Measurements from ENCODE around the gene FA2H. TPM values are rescaled to one million over a fixed set of nuclear protein-coding genes. Genes with fewer than 3 reads are reported as not detected.

FA2H gene
- total and polyA plus RNA-seq, 2 donors from 2014 or later: 4.2 to 10.3 TPM

GRCh38 chr16:74737521-74737920 lies 37.1 kb downstream of the FA2H start:
- no peaks in the 10 kb centered on the region for H3K27me3 ChIP-seq (ENCODE audit: control insufficient read depth, insufficient read depth, low read length)
- no peak for DNase-seq
- H3K36me3 ChIP-seq (ENCODE audit: control insufficient read depth in 2 of 3, insufficient read depth in 3 of 3, low read length in 3 of 3): no peaks in the 10 kb centered on the region
- intact Hi-C loops (cut with DNase I): no loop called here
- H3K4me3 ChIP-seq (ENCODE audit: low read length in 3 of 3): no peak overlapping the region
- H3K9me3 ChIP-seq (ENCODE audit: control insufficient read depth in 2 of 3, insufficient read depth in 1 of 3, low read length in 3 of 3): no peaks in the 10 kb centered on the region
- TF ChIP-seq, protein P1, sequence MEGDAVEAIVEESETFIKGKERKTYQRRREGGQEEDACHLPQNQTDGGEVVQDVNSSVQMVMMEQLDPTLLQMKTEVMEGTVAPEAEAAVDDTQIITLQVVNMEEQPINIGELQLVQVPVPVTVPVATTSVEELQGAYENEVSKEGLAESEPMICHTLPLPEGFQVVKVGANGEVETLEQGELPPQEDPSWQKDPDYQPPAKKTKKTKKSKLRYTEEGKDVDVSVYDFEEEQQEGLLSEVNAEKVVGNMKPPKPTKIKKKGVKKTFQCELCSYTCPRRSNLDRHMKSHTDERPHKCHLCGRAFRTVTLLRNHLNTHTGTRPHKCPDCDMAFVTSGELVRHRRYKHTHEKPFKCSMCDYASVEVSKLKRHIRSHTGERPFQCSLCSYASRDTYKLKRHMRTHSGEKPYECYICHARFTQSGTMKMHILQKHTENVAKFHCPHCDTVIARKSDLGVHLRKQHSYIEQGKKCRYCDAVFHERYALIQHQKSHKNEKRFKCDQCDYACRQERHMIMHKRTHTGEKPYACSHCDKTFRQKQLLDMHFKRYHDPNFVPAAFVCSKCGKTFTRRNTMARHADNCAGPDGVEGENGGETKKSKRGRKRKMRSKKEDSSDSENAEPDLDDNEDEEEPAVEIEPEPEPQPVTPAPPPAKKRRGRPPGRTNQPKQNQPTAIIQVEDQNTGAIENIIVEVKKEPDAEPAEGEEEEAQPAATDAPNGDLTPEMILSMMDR (IDR thresholded peaks at IDR 0.05; ENCODE audit: borderline replicate concordance, extremely low read depth, insufficient read depth): no peak
- FAIRE-seq: no peak
- no peak overlapping the region for H3K27ac ChIP-seq (ENCODE audit: low read depth in 2 of 2, low read length in 2 of 2)
- peaks cover 0 to 6% (median 0%) of the 10 kb centered on the region in 3 donors for H3K4me1 ChIP-seq (ENCODE audit: control insufficient read depth in 2 of 3, insufficient read depth in 2 of 3, low read depth in 1 of 3, low read length in 3 of 3)
- H3K9ac ChIP-seq (ENCODE audit: low read length in 3 of 3): no peak overlapping the region

- peak in 1 of 5 donors; percentile 38 for DNase-seq
- no peak overlapping the region for H3K27ac ChIP-seq (ENCODE audit: low read depth in 2 of 2, low read length in 2 of 2)
Measured at GRCh38 chr16:74736531-74737157, 38.0 kb downstream of the FA2H start.

DNA sequence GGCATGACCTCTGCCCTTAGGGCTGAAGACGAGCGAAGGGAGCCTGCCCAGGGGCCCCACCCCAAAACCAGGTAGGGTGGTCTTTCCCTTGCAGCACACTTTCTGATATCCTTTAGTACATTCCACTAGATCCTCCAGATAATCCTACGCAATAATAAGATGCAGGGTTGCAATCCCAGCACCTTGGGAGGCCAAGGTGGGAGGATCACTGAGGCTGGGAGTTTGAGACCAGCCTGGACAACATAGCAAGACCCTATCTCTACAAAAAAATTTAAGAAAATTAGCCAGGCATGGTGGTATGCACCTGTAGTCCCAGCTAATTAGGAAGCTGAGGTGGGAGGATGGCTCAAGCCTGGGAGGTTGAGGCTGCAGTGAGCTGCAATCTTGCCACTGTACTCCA lies 39.1 kb downstream of the FA2H start:
- Histone ChIP-seq H3K27me3 (ENCODE audit: control insufficient read depth, insufficient read depth, low read length) (no peaks in the 10 kb centered on the region), H3K4me3 (ENCODE audit: low read length in 3 of 3) (no peak overlapping the region), H3K9ac (ENCODE audit: low read length in 3 of 3) (no peak overlapping the region), H3K36me3 (ENCODE audit: control insufficient read depth in 2 of 3, insufficient read depth in 3 of 3, low read length in 3 of 3) (no peaks in the 10 kb centered on the region), H3K4me1 (ENCODE audit: control insufficient read depth in 2 of 3, insufficient read depth in 2 of 3, low read depth in 1 of 3, low read length in 3 of 3) (peaks cover 0 to 2% (median 0%) of the 10 kb centered on the region in 3 donors), H3K27ac (ENCODE audit: low read depth in 2 of 2, low read length in 2 of 2) (no peak overlapping the region), H3K9me3 (ENCODE audit: control insufficient read depth in 2 of 3, insufficient read depth in 1 of 3, low read length in 3 of 3) (no peaks in the 10 kb centered on the region)
- intact Hi-C loops (cut with DNase I): no loop called here
- TF ChIP-seq, protein P1 (IDR thresholded peaks at IDR 0.05; ENCODE audit: borderline replicate concordance, extremely low read depth, insufficient read depth): no peak
- DNase-seq: no peak
- no peak for FAIRE-seq

More at GRCh38 chr16:74736531-74737157, 38.0 kb downstream of the FA2H start:
- no peak overlapping the region for H3K9ac ChIP-seq (ENCODE audit: low read length in 3 of 3)
- H3K9me3 ChIP-seq (ENCODE audit: control insufficient read depth in 2 of 3, insufficient read depth in 1 of 3, low read length in 3 of 3): no peaks in the 10 kb centered on the region
- no peaks in the 10 kb centered on the region for H3K27me3 ChIP-seq (ENCODE audit: control insufficient read depth, insufficient read depth, low read length)
- H3K36me3 ChIP-seq (ENCODE audit: control insufficient read depth in 2 of 3, insufficient read depth in 3 of 3, low read length in 3 of 3): no peaks in the 10 kb centered on the region
- intact Hi-C loops (cut with DNase I): no loop called here
- no peak overlapping the region for H3K4me3 ChIP-seq (ENCODE audit: low read length in 3 of 3)
- FAIRE-seq: no peak
- peaks cover 0 to 6% (median 0%) of the 10 kb centered on the region in 3 donors for H3K4me1 ChIP-seq (ENCODE audit: control insufficient read depth in 2 of 3, insufficient read depth in 2 of 3, low read depth in 1 of 3, low read length in 3 of 3)
- TF ChIP-seq, protein P1 (IDR thresholded peaks at IDR 0.05; ENCODE audit: borderline replicate concordance, extremely low read depth, insufficient read depth): no peak

DNA sequence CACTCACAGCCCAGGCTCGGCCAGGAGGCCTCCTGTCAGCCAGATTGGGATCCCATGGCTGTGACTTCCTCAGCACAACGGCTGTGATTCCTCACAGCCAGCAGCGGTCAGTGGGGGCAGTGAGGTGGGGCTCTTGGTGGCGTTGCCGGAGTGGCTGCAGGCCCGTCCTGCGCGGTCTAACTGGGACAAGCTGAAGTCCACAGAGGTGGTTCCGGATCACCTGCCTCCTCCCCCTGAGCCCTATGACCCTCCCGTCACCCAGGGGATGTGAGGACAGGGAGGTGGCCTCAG lies 39.5 kb downstream of the FA2H start:
- H3K9ac ChIP-seq (ENCODE audit: low read length in 3 of 3): no peak overlapping the region
- peaks cover 0 to 2% (median 0%) of the 10 kb centered on the region in 3 donors for H3K4me1 ChIP-seq (ENCODE audit: control insufficient read depth in 2 of 3, insufficient read depth in 2 of 3, low read depth in 1 of 3, low read length in 3 of 3)
- TF ChIP-seq, protein P1 (IDR thresholded peaks at IDR 0.05; ENCODE audit: borderline replicate concordance, extremely low read depth, insufficient read depth): no peak
- DNase-seq (peak; percentile 53 to 78 (median 65)), FAIRE-seq (no peak)
- no peak overlapping the region for H3K27ac ChIP-seq (ENCODE audit: low read depth in 2 of 2, low read length in 2 of 2)
- intact Hi-C loops (cut with DNase I): no loop called here
- no peaks in the 10 kb centered on the region for H3K9me3 ChIP-seq (ENCODE audit: control insufficient read depth in 2 of 3, insufficient read depth in 1 of 3, low read length in 3 of 3)
- no peaks in the 10 kb centered on the region for H3K27me3 ChIP-seq (ENCODE audit: control insufficient read depth, insufficient read depth, low read length)
- no peaks in the 10 kb centered on the region for H3K36me3 ChIP-seq (ENCODE audit: control insufficient read depth in 2 of 3, insufficient read depth in 3 of 3, low read length in 3 of 3)
- no peak overlapping the region for H3K4me3 ChIP-seq (ENCODE audit: low read length in 3 of 3)

Data from kidney (tissue), 14 donors.